Thyroid gland (tissue), 4 donors: ENCODE measurements around the gene EHBP1. TPM values are rescaled to one million over a fixed set of nuclear protein-coding genes. Genes with fewer than 3 reads are reported as not detected.
A peak's percentile ranks its signal among the peaks of the same experiment; 100 is the strongest.

ENCODE experiments used
- DNase-seq, 2 donors: peaks; one replicate each; pipeline ENCODE4 v3.0.0-alpha.2; 2019
- H3K27ac ChIP-seq, 3 donors: fragments of 200-600 bp; sonication (generic); 1 replicate in 2 of 3; 2 replicates in 1 of 3; pipeline ENCODE4 v1.5.1; 2016 to 2019; ENCODE audit warnings: mild to moderate bottlenecking in 1 of 3, moderate library complexity in 1 of 3
- H3K27me3 ChIP-seq: fragments of 200-600 bp; sonication (generic); one replicate; pipeline ENCODE4 v1.5.1; 2019
- H3K36me3 ChIP-seq, 2 donors: fragments of 200-600 bp; sonication (generic); one replicate each; pipeline ENCODE4 v1.5.1; 2016 to 2019
- H3K4me1 ChIP-seq, 2 donors: fragments of 200-600 bp; sonication (generic); one replicate each; pipeline ENCODE4 v1.5.1; 2017 to 2019
- H3K4me3 ChIP-seq, 3 donors: fragments of 200-600 bp; sonication (generic); replicated peaks in 1 of 3; 1 replicate in 2 of 3; 2 replicates in 1 of 3; pipeline ENCODE4 v1.5.1; 2016; ENCODE audit warnings: mild to moderate bottlenecking in 1 of 3
- H3K9me3 ChIP-seq: fragments of 200-600 bp; sonication (generic); one replicate; pipeline ENCODE4 v1.5.1; 2017
- POLR2A ChIP-seq, 2 donors: fragments of 450-650 bp; IDR thresholded peaks; one replicate each; pipeline ENCODE4 v1.6.1; 2017; ENCODE audit warnings: antibody characterized with exemption in 2 of 2, mild to moderate bottlenecking in 2 of 2, moderate library complexity in 1 of 2
- WGBS, 2 donors: methylation state at CpG; one replicate each; pipeline ENCODE4 v1.1.5; 2017; 5-methylcytosine and 5-hydroxymethylcytosine counted together
- intact Hi-C: fragments of 100-400 bp; cut with DNase I; formaldehyde crosslinking; loops from one replicate; pipeline ENCODE4 v1.15.1; 2023
- total RNA-seq, 4 donors: library from RNA; depleted of rRNA; stranded (reverse); fragments of >200 nt; gene quantifications; one replicate each; pipeline ENCODE4 v1.2.3, GENCODE V29; 2016
- TF ChIP-seq, protein P1 (sequence below), 6 experiments: fragments of 200-600 bp in 3 of 6; fragments of 450-650 bp in 3 of 6; sonication (generic) in 3 of 6; IDR thresholded peaks; one replicate each; pipeline ENCODE4 v1.5.1; 2016 to 2019; ENCODE audit warnings: antibody characterized with exemption in 6 of 6, mild to moderate bottlenecking in 2 of 6, inconsistent platforms in 1 of 6, moderate library complexity in 1 of 6

The EHBP1 gene
- total RNA-seq, 4 donors from 2014 or later: 49.9 to 68.8 (median 57.0) TPM

GRCh38 chr2:62665446-62665845 is 40.1 kb upstream of the EHBP1 start:
- 79 to 90% methylated on average over 1 of the region's 1 CpG for WGBS, 2 donors
- DNase-seq: no peak
- Histone ChIP-seq H3K4me3 (no peak overlapping the region), H3K9me3 (no peaks in the 10 kb centered on the region), H3K27ac (peak overlapping the region in 2 of 3 donors; percentile 27 to 84), H3K27me3 (no peaks in the 10 kb centered on the region), H3K4me1 (peaks cover 21 to 23% of the 10 kb centered on the region in 2 donors), H3K36me3 (no peaks in the 10 kb centered on the region)
- no peak for TF ChIP-seq POLR2A (IDR thresholded peaks at IDR 0.05)
- TF ChIP-seq, protein P1, sequence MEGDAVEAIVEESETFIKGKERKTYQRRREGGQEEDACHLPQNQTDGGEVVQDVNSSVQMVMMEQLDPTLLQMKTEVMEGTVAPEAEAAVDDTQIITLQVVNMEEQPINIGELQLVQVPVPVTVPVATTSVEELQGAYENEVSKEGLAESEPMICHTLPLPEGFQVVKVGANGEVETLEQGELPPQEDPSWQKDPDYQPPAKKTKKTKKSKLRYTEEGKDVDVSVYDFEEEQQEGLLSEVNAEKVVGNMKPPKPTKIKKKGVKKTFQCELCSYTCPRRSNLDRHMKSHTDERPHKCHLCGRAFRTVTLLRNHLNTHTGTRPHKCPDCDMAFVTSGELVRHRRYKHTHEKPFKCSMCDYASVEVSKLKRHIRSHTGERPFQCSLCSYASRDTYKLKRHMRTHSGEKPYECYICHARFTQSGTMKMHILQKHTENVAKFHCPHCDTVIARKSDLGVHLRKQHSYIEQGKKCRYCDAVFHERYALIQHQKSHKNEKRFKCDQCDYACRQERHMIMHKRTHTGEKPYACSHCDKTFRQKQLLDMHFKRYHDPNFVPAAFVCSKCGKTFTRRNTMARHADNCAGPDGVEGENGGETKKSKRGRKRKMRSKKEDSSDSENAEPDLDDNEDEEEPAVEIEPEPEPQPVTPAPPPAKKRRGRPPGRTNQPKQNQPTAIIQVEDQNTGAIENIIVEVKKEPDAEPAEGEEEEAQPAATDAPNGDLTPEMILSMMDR (IDR thresholded peaks at IDR 0.05): no peak
- intact Hi-C loops: no loop called here

DNA sequence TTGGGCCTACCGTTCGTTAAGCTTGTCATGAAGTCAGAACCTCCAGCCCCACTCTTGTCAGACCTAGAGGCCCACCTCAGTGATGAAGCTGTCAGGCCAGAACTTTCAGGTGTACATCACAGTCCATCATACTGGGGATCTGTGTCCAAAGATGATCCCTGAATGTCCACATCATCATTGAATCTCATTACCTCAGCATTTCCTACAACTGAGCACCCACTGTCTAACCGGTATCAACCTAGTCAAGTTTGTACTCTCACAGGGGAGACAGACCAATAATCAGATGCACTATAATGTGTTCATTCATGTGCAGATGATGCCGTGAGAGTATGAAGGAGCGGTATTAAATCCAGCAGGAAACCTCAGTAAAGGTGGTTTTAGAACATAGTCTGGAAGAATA is 36.3 kb upstream of the EHBP1 start:
- Histone ChIP-seq H3K4me3 (no peak overlapping the region), H3K9me3 (no peaks in the 10 kb centered on the region), H3K36me3 (no peaks in the 10 kb centered on the region), H3K4me1 (peaks cover 16 to 29% of the 10 kb centered on the region in 2 donors), H3K27me3 (no peaks in the 10 kb centered on the region), H3K27ac (no peak overlapping the region)
- WGBS, 2 donors: 75 to 77% methylated on average over 5 of the region's 5 CpGs
- intact Hi-C loops: no loop called here
- no peak for TF ChIP-seq POLR2A (IDR thresholded peaks at IDR 0.05)
- TF ChIP-seq, protein P1 (IDR thresholded peaks at IDR 0.05): no peak
- DNase-seq: no peak

GRCh38 chr2:62672601-62673000 is 32.9 kb upstream of the EHBP1 start:
- peak overlapping the region; percentile 28 to 50 (median 46) for H3K27ac ChIP-seq

GRCh38 chr2:62675062-62675461 is 30.5 kb upstream of the EHBP1 start:
- H3K4me3 ChIP-seq: no peak overlapping the region
- no peaks in the 10 kb centered on the region for H3K9me3 ChIP-seq
- TF ChIP-seq, protein P1 (IDR thresholded peaks at IDR 0.05): no peak
- TF ChIP-seq POLR2A (IDR thresholded peaks at IDR 0.05): no peak
- no peaks in the 10 kb centered on the region for H3K27me3 ChIP-seq
- no peaks in the 10 kb centered on the region for H3K36me3 ChIP-seq
- intact Hi-C loops: no loop called here
- peaks cover 9 to 21% of the 10 kb centered on the region in 2 donors for H3K4me1 ChIP-seq
- H3K27ac ChIP-seq: no peak overlapping the region
- DNase-seq: no peak

More at GRCh38 chr2:62672601-62673000, 32.9 kb upstream of the EHBP1 start:
- TF ChIP-seq, protein P1 (IDR thresholded peaks at IDR 0.05): no peak
- no peak for TF ChIP-seq POLR2A (IDR thresholded peaks at IDR 0.05)
- H3K4me3 ChIP-seq: no peak overlapping the region
- intact Hi-C loops: no loop called here
- no peaks in the 10 kb centered on the region for H3K36me3 ChIP-seq
- H3K27me3 ChIP-seq: no peaks in the 10 kb centered on the region
- 31 to 44% methylated on average over 1 of the region's 1 CpG for WGBS, 2 donors
- H3K9me3 ChIP-seq: no peaks in the 10 kb centered on the region
- peaks cover 9 to 21% of the 10 kb centered on the region in 2 donors for H3K4me1 ChIP-seq
- DNase-seq: peak; percentile 77 to 78

GRCh38 chr2:62685256-62685655 is 20.3 kb upstream of the EHBP1 start:
- 93 to 94% methylated on average over 2 of the region's 2 CpGs for WGBS, 2 donors
- TF ChIP-seq, protein P1 (IDR thresholded peaks at IDR 0.05): no peak
- TF ChIP-seq POLR2A (IDR thresholded peaks at IDR 0.05): no peak
- no peaks in the 10 kb centered on the region for H3K27me3 ChIP-seq
- no peak overlapping the region for H3K4me3 ChIP-seq
- DNase-seq: no peak
- no peaks in the 10 kb centered on the region for H3K4me1 ChIP-seq
- no peaks in the 10 kb centered on the region for H3K36me3 ChIP-seq
- intact Hi-C loops: no loop called here
- H3K9me3 ChIP-seq: no peaks in the 10 kb centered on the region
- no peak overlapping the region for H3K27ac ChIP-seq
